Large intestine (tissue), 3 donors: ENCODE data around the gene ST3GAL6. TPM values are rescaled to one million over a fixed set of nuclear protein-coding genes. Genes with fewer than 3 reads are reported as not detected.

Experiments
- DNase-seq, 2 donors: peaks; one replicate each; pipeline versions ENCODE4 v3.0.0 to v3.0.0-alpha.2; 2013
- H3K27ac ChIP-seq: one replicate; pipeline ENCODE4 v1.5.1; 2013; ENCODE audit warnings: low read length
- H3K27me3 ChIP-seq: 2 replicates; pipeline ENCODE4 v1.6.1; 2013; ENCODE audit warnings: low read length; ENCODE audit not compliant: control insufficient read depth, insufficient read depth
- H3K36me3 ChIP-seq: 2 replicates; pipeline ENCODE4 v1.6.1; 2013; ENCODE audit warnings: low read length; ENCODE audit not compliant: control insufficient read depth, insufficient read depth
- H3K4me1 ChIP-seq: one replicate; pipeline ENCODE4 v1.6.1; 2013; ENCODE audit warnings: low read length; ENCODE audit not compliant: control insufficient read depth, insufficient read depth
- H3K4me3 ChIP-seq: one replicate; pipeline ENCODE4 v1.5.1; 2013; ENCODE audit warnings: low read length
- H3K9me3 ChIP-seq: one replicate; pipeline ENCODE4 v1.6.1; 2013; ENCODE audit warnings: mild to moderate bottlenecking, low read depth, low read length, moderate library complexity; ENCODE audit not compliant: control insufficient read depth
- WGBS: methylation state at CpG from one replicate; pipeline ENCODE4 v1.1.5; 2013; ENCODE audit warnings: low lambda C conversion rate; ENCODE audit not compliant: insufficient coverage; 5-methylcytosine and 5-hydroxymethylcytosine counted together
- polyA plus RNA-seq: library from polyadenylated mRNA; unstranded; fragments of 120-200 nt; gene quantifications from one replicate; pipeline ENCODE4 v1.2.1, GENCODE V29; 2013

ST3GAL6 gene
- polyA plus RNA-seq, 1 donor, result 7.7 TPM

- H3K4me1 ChIP-seq, result no peaks in the 10 kb centered on the region
- WGBS, result 50% methylated on average over 2 of the region's 3 CpGs
- H3K27ac ChIP-seq, result no peak overlapping the region
- H3K9me3 ChIP-seq, result no peaks in the 10 kb centered on the region
- no peaks in the 10 kb centered on the region for H3K36me3 ChIP-seq
- no peak for DNase-seq
- no peak overlapping the region for H3K4me3 ChIP-seq
- no peaks in the 10 kb centered on the region for H3K27me3 ChIP-seq
Measured at GRCh38 chr3:98784666-98785600, 21.8 kb downstream of the ST3GAL6 start.

GRCh38 chr3:98786364-98787006, 23.3 kb downstream of the ST3GAL6 start:
- no peaks in the 10 kb centered on the region for H3K27me3 ChIP-seq
- peak; percentile 30 to 41 for DNase-seq
- no peaks in the 10 kb centered on the region for H3K9me3 ChIP-seq
- no CpG with 5 or more reads among the region's 4 CpGs for WGBS
- no peaks in the 10 kb centered on the region for H3K4me1 ChIP-seq
- no peaks in the 10 kb centered on the region for H3K36me3 ChIP-seq
- no peak overlapping the region for H3K4me3 ChIP-seq
- peak overlapping the region; percentile 20 for H3K27ac ChIP-seq

GRCh38 chr3:98787181-98787580, 24.0 kb downstream of the ST3GAL6 start:
- DNase-seq, result no peak
- no peak overlapping the region for H3K4me3 ChIP-seq
- H3K27ac ChIP-seq, result no peak overlapping the region
- no peaks in the 10 kb centered on the region for H3K9me3 ChIP-seq
- no peaks in the 10 kb centered on the region for H3K4me1 ChIP-seq
- H3K36me3 ChIP-seq, result no peaks in the 10 kb centered on the region
- no CpG with 5 or more reads among the region's 2 CpGs for WGBS
- no peaks in the 10 kb centered on the region for H3K27me3 ChIP-seq

- H3K36me3 ChIP-seq, result no peaks in the 10 kb centered on the region
- no peak overlapping the region for H3K27ac ChIP-seq
- no peak for DNase-seq
- no peaks in the 10 kb centered on the region for H3K9me3 ChIP-seq
- H3K4me1 ChIP-seq, result no peaks in the 10 kb centered on the region
- H3K4me3 ChIP-seq, result no peak overlapping the region
- H3K27me3 ChIP-seq, result no peaks in the 10 kb centered on the region
- WGBS, result no CpG with 5 or more reads among the region's 2 CpGs
Measured at GRCh38 chr3:98788651-98789050, 25.5 kb downstream of the ST3GAL6 start.

- Histone ChIP-seq H3K27ac (no peak overlapping the region), H3K27me3 (no peaks in the 10 kb centered on the region), H3K4me1 (no peaks in the 10 kb centered on the region), H3K9me3 (no peaks in the 10 kb centered on the region), H3K4me3 (no peak overlapping the region), H3K36me3 (no peaks in the 10 kb centered on the region)
- DNase-seq, result no peak
- 96% methylated on average over 4 of the region's 7 CpGs for WGBS
Measured at GRCh38 chr3:98791341-98792325, 28.5 kb downstream of the ST3GAL6 start.

GRCh38 chr3:98793971-98794370, 30.8 kb downstream of the ST3GAL6 start:
- H3K9me3 ChIP-seq, result no peaks in the 10 kb centered on the region
- no peak overlapping the region for H3K4me3 ChIP-seq
- H3K4me1 ChIP-seq, result no peaks in the 10 kb centered on the region
- no peaks in the 10 kb centered on the region for H3K27me3 ChIP-seq
- no peak for DNase-seq
- H3K27ac ChIP-seq, result no peak overlapping the region
- H3K36me3 ChIP-seq, result no peaks in the 10 kb centered on the region
- WGBS, result 88% methylated on average over 1 of the region's 3 CpGs

GRCh38 chr3:98796334-98796733, 33.2 kb downstream of the ST3GAL6 start:
- no peak overlapping the region for H3K4me3 ChIP-seq
- no peaks in the 10 kb centered on the region for H3K4me1 ChIP-seq
- H3K36me3 ChIP-seq, result peaks cover 11% of the 10 kb centered on the region
- no peaks in the 10 kb centered on the region for H3K27me3 ChIP-seq
- H3K9me3 ChIP-seq, result no peaks in the 10 kb centered on the region
- WGBS, result no CpG with 5 or more reads among the region's 5 CpGs
- peak in 1 of 2 donors; percentile 46 for DNase-seq
- no peak overlapping the region for H3K27ac ChIP-seq

GRCh38 chr3:98797905-98798304, 34.8 kb downstream of the ST3GAL6 start:
- WGBS, result 100% methylated on average over 2 of the region's 4 CpGs
- Histone ChIP-seq H3K27me3 (no peaks in the 10 kb centered on the region), H3K4me3 (no peak overlapping the region), H3K9me3 (no peaks in the 10 kb centered on the region), H3K36me3 (peaks cover 11% of the 10 kb centered on the region), H3K4me1 (no peaks in the 10 kb centered on the region), H3K27ac (no peak overlapping the region)
- DNase-seq, result no peak

GRCh38 chr3:98798820-98799219, 35.7 kb downstream of the ST3GAL6 start:
- Histone ChIP-seq H3K9me3 (no peaks in the 10 kb centered on the region), H3K4me3 (no peak overlapping the region), H3K27me3 (no peaks in the 10 kb centered on the region), H3K36me3 (peaks cover 11% of the 10 kb centered on the region), H3K4me1 (no peaks in the 10 kb centered on the region), H3K27ac (no peak overlapping the region)
- WGBS, result no CpG with 5 or more reads among the region's 4 CpGs
- no peak for DNase-seq

GRCh38 chr3:98799479-98799878, 36.3 kb downstream of the ST3GAL6 start:
- WGBS, result no CpG with 5 or more reads among the region's 3 CpGs
- no peak overlapping the region for H3K27ac ChIP-seq
- H3K4me1 ChIP-seq, result no peaks in the 10 kb centered on the region
- peaks cover 11% of the 10 kb centered on the region for H3K36me3 ChIP-seq
- no peaks in the 10 kb centered on the region for H3K27me3 ChIP-seq
- DNase-seq, result no peak
- H3K4me3 ChIP-seq, result no peak overlapping the region
- H3K9me3 ChIP-seq, result no peaks in the 10 kb centered on the region
